Measurements from ENCODE around the gene HS6ST3. TPM values are rescaled to one million over a fixed set of nuclear protein-coding genes. Genes with fewer than 3 reads are reported as not detected.

The HS6ST3 gene
- total and polyA plus RNA-seq, 9 of the 15 experiments (the other 6 are each of a cell fraction or from before 2014, with no cell fraction given), result not detected

- TF ChIP-seq REST (IDR thresholded peaks at IDR 0.05; ENCODE audit: borderline replicate concordance) (no peak), REST (CRISPR knock-in tag; IDR thresholded peaks at IDR 0.05; ENCODE audit: low read depth) (no peak)
Observed at GRCh38 chr13:96551546-96551945, 461.6 kb downstream of the HS6ST3 start (continued).

GRCh38 chr13:96552559-96552958 lies 462.7 kb downstream of the HS6ST3 start:
- H2AFZ ChIP-seq (ENCODE audit: low read depth, low read length), result no peak overlapping the region
- no peaks in the 10 kb centered on the region for H3K79me2 ChIP-seq (ENCODE audit: control insufficient read depth, insufficient read depth, low read length)
- no peaks in the 10 kb centered on the region for H3K4me1 ChIP-seq (replicated peaks in 1 of 2; ENCODE audit: control insufficient read depth in 2 of 2, insufficient read depth in 2 of 2, low read length in 2 of 2)
- DNase-seq (ENCODE audit: extremely low read depth in 1 of 4, low spot score in 3 of 4), result no peak
- no peak overlapping the region for H3K27ac ChIP-seq (ENCODE audit: extremely low read depth, low read depth, low read length)
- BruUV-seq (replicated peaks), result no TSS peak
- ChIA-PET POLR2A (no interaction called here), CTCF (ENCODE audit: low intra/inter-chr PET ratio) (no interaction called here)
- in situ Hi-C loops (cut with MboI) (no loop called here), intact Hi-C loops (cut with micrococcal nuclease) (no loop called here)
- FAIRE-seq, result no peak
- H3K4me2 ChIP-seq (ENCODE audit: insufficient read depth, low read length), result no peak overlapping the region
- no peaks in the 10 kb centered on the region for H3K27me3 ChIP-seq (ENCODE audit: control insufficient read depth in 2 of 2, insufficient read depth in 2 of 2, low read length in 2 of 2)
- no peaks in the 10 kb centered on the region for H3K9me1 ChIP-seq (ENCODE audit: control insufficient read depth, insufficient read depth, low read length)
- no peak overlapping the region for H3K4me3 ChIP-seq
- TF ChIP-seq FOXJ2 (tag; IDR thresholded peaks at IDR 0.05) (no peak), KAT8 (IDR thresholded peaks at IDR 0.05; ENCODE audit: low read depth) (no peak), ELF1 (tag; IDR thresholded peaks at IDR 0.05) (no peak), BRD4 (IDR thresholded peaks at IDR 0.05) (no peak), TFE3 (CRISPR knock-in tag; IDR thresholded peaks at IDR 0.05) (no peak), HNRNPLL (IDR thresholded peaks at IDR 0.05; ENCODE audit: low read depth, low read length, poor library complexity, severe bottlenecking) (no peak), ZFX (CRISPR knock-in tag; IDR thresholded peaks at IDR 0.05) (no peak)
- no peak overlapping the region for H3K9ac ChIP-seq (ENCODE audit: insufficient read depth in 1 of 2, low read depth in 2 of 2, low read length in 2 of 2)
- ATAC-seq, result no peak
- 0% methylated on average over 2 of the region's 2 CpGs for WGBS (ENCODE audit: insufficient coverage, low coverage, missing lambda C conversion rate)
- no peaks in the 10 kb centered on the region for H4K20me1 ChIP-seq (replicated peaks; ENCODE audit: control insufficient read depth, insufficient read depth, low read length)
- no peaks in the 10 kb centered on the region for H3K36me3 ChIP-seq (ENCODE audit: control insufficient read depth, insufficient read depth, low read length)
- no peaks in the 10 kb centered on the region for H3K9me3 ChIP-seq (replicated peaks; ENCODE audit: control insufficient read depth, insufficient read depth, low read depth, low read length)
